ENCODE data around the gene ACSS1.

Gene ACSS1

GRCh38 chr20:25046181-25046641 lies 11.7 kb downstream of the ACSS1 start:
- DNase-seq (ENCODE audit: low read depth): no peak

- no peak for DNase-seq (ENCODE audit: low read depth)
Observed at GRCh38 chr20:25045343-25045712, 12.6 kb downstream of the ACSS1 start.

- DNase-seq (ENCODE audit: low read depth): no peak
Observed at GRCh38 chr20:25044660-25045342, 13.1 kb downstream of the ACSS1 start.

GRCh38 chr20:25044261-25044560 lies 13.7 kb downstream of the ACSS1 start:
- DNase-seq (ENCODE audit: low read depth): no peak

GRCh38 chr20:25043499-25044260 lies 14.3 kb downstream of the ACSS1 start:
- DNase-seq (ENCODE audit: low read depth): no peak

- DNase-seq (ENCODE audit: low read depth): no peak
Observed at GRCh38 chr20:25042531-25043498, 15.1 kb downstream of the ACSS1 start.

- DNase-seq (ENCODE audit: low read depth): no peak
Observed at GRCh38 chr20:25041813-25042530, 16.0 kb downstream of the ACSS1 start.

- DNase-seq (ENCODE audit: low read depth): peak; percentile 3
Observed at GRCh38 chr20:25040438-25040831, 17.5 kb downstream of the ACSS1 start.

- DNase-seq (ENCODE audit: low read depth): no peak
Observed at GRCh38 chr20:25039697-25040437, 18.1 kb downstream of the ACSS1 start.

GRCh38 chr20:25038591-25039015 lies 19.3 kb downstream of the ACSS1 start:
- DNase-seq (ENCODE audit: low read depth): no peak

- DNase-seq (ENCODE audit: low read depth): no peak
Observed at GRCh38 chr20:25038103-25038410, 19.9 kb downstream of the ACSS1 start.

- DNase-seq (ENCODE audit: low read depth): no peak
Observed at GRCh38 chr20:25037288-25038102, 20.4 kb downstream of the ACSS1 start.

GRCh38 chr20:25036331-25036936 lies 21.5 kb downstream of the ACSS1 start:
- DNase-seq (ENCODE audit: low read depth): no peak

- no peak for DNase-seq (ENCODE audit: low read depth)
Observed at GRCh38 chr20:25035921-25036320, 22.0 kb downstream of the ACSS1 start.

- no peak for DNase-seq (ENCODE audit: low read depth)
Observed at GRCh38 chr20:25033924-25034300, 24.0 kb downstream of the ACSS1 start.

- no peak for DNase-seq (ENCODE audit: low read depth)
Observed at GRCh38 chr20:25033265-25033923, 24.5 kb downstream of the ACSS1 start.

- no peak for DNase-seq (ENCODE audit: low read depth)
Observed at GRCh38 chr20:25032478-25033264, 25.3 kb downstream of the ACSS1 start.

GRCh38 chr20:25032065-25032477 lies 25.9 kb downstream of the ACSS1 start:
- no peak for DNase-seq (ENCODE audit: low read depth)

GRCh38 chr20:25031241-25031640 lies 26.7 kb downstream of the ACSS1 start:
- no peak for DNase-seq (ENCODE audit: low read depth)
